ENCODE measurements around the gene SFMBT2.

DNA sequence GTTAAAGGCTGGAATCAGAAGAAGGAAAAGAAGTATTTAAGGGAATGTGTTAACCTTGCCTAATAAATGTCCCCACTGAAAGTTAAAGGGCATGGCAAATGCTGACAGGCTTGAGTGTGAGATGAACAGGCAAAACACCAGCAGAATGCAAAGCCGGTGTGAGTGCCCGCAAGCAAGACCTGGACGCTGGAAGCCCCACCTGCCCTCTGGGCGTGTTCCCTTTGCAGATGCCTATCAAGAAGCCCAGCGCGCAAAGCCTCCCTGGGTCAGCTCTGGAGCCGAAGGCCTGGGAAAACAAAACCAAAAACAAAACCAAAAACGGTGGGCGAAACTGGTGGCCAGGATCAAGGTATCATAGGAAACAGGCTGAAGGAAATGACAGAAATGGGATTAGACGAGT lies 200.3 kb downstream of the SFMBT2 start:
- TF ChIP-seq, protein P1, sequence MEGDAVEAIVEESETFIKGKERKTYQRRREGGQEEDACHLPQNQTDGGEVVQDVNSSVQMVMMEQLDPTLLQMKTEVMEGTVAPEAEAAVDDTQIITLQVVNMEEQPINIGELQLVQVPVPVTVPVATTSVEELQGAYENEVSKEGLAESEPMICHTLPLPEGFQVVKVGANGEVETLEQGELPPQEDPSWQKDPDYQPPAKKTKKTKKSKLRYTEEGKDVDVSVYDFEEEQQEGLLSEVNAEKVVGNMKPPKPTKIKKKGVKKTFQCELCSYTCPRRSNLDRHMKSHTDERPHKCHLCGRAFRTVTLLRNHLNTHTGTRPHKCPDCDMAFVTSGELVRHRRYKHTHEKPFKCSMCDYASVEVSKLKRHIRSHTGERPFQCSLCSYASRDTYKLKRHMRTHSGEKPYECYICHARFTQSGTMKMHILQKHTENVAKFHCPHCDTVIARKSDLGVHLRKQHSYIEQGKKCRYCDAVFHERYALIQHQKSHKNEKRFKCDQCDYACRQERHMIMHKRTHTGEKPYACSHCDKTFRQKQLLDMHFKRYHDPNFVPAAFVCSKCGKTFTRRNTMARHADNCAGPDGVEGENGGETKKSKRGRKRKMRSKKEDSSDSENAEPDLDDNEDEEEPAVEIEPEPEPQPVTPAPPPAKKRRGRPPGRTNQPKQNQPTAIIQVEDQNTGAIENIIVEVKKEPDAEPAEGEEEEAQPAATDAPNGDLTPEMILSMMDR (IDR thresholded peaks at IDR 0.05), result no peak
- TF ChIP-seq POLR2A (IDR thresholded peaks at IDR 0.05), result no peak
